ENCODE data around the gene DNMBP.

GRCh38 chr10:99937630-99938029, 72.1 kb downstream of the DNMBP start:
- no peak for TF ChIP-seq POLR2A (IDR thresholded peaks at IDR 0.05)
- no peak for TF ChIP-seq CTCF (IDR thresholded peaks at IDR 0.05)
- TF ChIP-seq EP300 (IDR thresholded peaks at IDR 0.05): no peak

All from tibial nerve (tissue), 4 donors.